C4-2B (cell line): ENCODE results near the gene ARHGEF35.

Experiments used
- H3K27ac ChIP-seq: fragments of 450-650 bp; 2 replicates; pipeline ENCODE4 v1.5.1; 2017
- CTCF ChIP-seq: fragments of 450-650 bp; conservative IDR thresholded peaks from 2 replicates; pipeline ENCODE4 v1.5.1; 2017; ENCODE audit warnings: mild to moderate bottlenecking
- ZFX ChIP-seq: fragments of 450-650 bp; IDR thresholded peaks from 2 replicates; pipeline ENCODE4 v1.6.1; 2017

The ARHGEF35 gene

DNA sequence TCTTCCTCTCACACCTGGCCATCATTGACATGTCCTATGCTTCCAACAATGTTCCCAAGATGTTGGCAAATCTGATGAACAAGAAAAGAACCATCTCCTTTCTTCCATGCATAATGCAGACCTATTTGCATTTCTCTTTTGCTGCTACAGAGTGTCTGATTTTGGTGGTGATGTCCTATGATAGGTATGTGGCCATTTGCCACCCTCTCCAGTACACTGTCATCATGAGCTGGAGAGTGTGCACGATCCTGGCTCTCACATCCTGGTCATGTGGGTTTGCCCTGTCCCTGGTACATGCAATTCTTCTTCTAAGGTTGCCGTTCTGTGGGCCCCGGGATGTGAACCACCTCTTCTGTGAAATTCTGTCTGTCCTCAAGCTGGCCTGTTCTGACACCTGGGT lies 53.4 kb downstream of the ARHGEF35 start:
- H3K27ac ChIP-seq = no peak overlapping the region
- TF ChIP-seq CTCF = no peak
- no peak for TF ChIP-seq ZFX

GRCh38 chr7:144137501-144137900 lies 58.1 kb downstream of the ARHGEF35 start:
- no peak overlapping the region for H3K27ac ChIP-seq
- no peak for TF ChIP-seq ZFX
- TF ChIP-seq CTCF = no peak
